HFF-Myc (cell line): ENCODE data around the gene GMCL2.

Source experiments
- DNase-seq: peaks from one replicate; pipeline ENCODE4 v3.0.0-alpha.2; 2011; ENCODE audit warnings: low read depth; ENCODE audit errors: extremely low read depth
- H3K4me3 ChIP-seq: replicated peaks from 2 replicates; pipeline ENCODE4 v1.5.1; 2011; ENCODE audit warnings: low read depth, mild to moderate bottlenecking, control low read depth, low read length
- TF ChIP-seq, protein P1 (sequence below): IDR thresholded peaks from 2 replicates; pipeline ENCODE4 v1.5.1; 2012; ENCODE audit warnings: mild to moderate bottlenecking, low read depth, low read length, control low read depth; ENCODE audit errors: missing control alignments

Gene GMCL2

DNA sequence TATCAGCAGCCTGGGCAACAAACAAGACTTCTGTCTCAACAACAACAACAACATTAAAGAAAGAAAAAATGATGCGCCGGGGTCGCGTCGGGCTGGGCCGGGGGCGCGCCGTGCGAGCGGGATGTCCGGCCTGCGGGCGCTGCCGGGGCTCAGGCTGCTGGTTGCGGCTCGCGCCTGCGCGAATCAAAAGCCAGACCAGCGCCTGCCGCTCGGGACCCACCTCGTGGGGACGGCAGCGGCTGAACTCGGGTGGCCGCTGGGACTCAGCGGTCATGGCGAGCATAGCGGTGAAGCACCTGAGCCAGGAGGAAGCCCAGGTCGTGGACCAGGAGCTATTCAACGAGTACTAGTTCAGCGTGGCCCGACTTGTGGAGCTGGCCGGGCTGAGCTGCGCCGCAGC, 21.6 kb downstream of the GMCL2 start:
- no peak for DNase-seq
- H3K4me3 ChIP-seq: no peak overlapping the region
- TF ChIP-seq, protein P1, sequence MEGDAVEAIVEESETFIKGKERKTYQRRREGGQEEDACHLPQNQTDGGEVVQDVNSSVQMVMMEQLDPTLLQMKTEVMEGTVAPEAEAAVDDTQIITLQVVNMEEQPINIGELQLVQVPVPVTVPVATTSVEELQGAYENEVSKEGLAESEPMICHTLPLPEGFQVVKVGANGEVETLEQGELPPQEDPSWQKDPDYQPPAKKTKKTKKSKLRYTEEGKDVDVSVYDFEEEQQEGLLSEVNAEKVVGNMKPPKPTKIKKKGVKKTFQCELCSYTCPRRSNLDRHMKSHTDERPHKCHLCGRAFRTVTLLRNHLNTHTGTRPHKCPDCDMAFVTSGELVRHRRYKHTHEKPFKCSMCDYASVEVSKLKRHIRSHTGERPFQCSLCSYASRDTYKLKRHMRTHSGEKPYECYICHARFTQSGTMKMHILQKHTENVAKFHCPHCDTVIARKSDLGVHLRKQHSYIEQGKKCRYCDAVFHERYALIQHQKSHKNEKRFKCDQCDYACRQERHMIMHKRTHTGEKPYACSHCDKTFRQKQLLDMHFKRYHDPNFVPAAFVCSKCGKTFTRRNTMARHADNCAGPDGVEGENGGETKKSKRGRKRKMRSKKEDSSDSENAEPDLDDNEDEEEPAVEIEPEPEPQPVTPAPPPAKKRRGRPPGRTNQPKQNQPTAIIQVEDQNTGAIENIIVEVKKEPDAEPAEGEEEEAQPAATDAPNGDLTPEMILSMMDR: no peak

DNA sequence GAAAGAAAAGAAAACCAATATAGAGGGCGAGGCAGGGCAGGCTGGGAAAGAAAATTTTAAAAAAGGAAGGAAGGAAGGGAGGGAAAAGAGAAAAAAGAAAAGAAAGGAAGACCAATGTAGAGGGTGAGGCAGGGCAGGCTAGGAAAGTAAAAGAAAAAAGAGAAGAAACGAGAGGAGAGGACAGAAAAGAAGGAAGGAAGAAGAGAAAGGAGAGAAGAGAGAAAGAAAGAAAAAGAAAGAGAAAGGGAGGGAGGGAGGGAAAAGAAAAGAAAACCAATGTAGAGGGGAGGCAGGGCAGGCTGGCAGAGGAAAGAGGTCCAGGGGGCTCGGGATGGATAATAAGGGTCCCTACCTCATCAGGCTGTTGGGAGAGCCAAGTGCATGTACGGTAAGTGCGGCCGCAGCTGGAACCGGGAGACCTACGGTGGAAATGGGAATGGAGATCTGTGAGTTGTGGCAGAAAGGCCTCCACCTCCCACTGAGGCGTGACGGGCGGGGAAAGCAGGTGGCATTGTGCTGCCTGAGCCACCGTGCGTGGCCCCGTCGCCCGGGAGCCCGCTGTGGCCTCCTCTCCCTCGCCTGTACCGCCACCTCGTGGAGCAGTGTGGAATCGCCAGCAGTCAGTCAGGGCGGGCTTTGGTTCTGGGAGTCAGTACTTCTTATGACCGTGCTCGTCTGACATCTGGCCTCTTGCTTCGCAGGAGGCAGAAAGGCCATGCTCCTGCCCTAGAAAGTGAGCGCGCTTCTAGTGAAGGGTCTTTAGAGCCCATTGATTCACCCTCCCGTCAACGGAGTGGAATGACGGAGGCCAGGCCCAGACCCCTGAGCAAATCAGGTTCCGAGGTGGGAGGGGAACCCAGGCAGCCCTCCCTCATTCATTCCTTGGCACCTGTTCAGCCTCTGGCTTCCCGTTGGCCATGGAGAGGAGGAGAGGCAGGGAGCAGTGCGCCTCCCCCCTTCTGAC, 23.1 kb downstream of the GMCL2 start:
- peak; percentile 40 for DNase-seq
- TF ChIP-seq, protein P1: peak; percentile 99
- H3K4me3 ChIP-seq: no peak overlapping the region

DNA sequence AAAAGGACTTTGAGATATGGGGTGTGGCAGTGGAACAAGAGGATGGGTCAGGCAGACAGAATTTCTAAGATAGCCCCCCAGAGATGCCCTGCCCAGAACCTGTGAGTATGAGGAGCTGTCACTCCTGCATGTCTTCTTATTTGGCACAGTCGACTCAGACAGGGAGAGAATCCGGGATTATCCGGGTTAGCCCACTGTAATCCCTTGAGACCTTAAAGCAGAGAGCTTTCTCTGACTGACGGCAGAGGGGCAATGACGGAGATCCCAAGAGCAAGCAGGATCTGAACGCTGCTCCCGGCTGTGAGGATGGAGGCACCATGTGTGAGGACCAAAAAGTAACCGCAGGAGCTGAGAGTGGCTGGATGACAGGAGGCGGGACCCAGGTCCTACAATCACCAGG, 24.7 kb downstream of the GMCL2 start:
- DNase-seq: no peak
- TF ChIP-seq, protein P1: no peak

DNA sequence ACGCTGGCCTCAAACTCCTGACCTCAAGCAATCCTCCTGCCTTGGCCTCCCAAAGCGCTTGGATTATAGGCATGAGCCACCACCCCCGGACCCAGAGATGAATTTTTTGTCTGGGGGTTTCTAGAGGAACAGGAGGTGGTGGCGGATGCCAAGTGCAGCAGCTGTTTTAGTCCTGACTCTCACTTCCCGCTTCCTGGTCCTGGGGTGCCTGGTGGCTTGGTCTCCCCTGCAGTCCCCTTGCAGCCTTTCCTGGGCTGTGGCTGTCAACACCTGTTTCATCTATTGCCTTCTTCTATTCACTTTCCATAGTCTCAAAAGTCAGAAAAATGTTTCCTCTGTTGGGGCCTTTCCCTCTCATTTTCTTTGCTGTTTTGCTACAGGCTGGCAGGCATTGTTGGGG, 27.0 kb downstream of the GMCL2 start:
- no peak for DNase-seq
- TF ChIP-seq, protein P1: no peak
- H3K4me3 ChIP-seq: no peak overlapping the region

More for the DNA sequence above, 24.7 kb downstream of the GMCL2 start:
- no peak overlapping the region for H3K4me3 ChIP-seq

DNA sequence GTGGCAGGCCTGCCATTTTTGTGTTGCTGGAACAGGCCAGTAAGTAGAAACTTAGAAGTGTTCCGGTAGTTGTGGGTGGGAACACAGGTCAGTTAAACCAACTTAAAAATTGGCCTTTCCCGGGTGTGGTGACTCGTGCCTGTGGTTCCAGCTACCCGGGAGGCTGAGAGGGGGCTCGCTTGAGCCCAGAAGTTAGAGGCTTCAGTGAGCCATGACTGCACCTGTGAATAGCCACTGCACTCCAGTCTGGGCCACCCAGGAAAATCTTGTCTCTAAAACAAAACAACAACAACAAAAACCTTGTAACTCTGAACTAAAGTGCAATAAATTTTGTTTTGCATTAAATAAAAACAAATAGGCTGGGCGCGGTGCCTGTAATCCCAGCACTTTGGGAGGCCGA, 32.1 kb downstream of the GMCL2 start:
- DNase-seq: no peak
- TF ChIP-seq, protein P1: no peak
- no peak overlapping the region for H3K4me3 ChIP-seq

DNA sequence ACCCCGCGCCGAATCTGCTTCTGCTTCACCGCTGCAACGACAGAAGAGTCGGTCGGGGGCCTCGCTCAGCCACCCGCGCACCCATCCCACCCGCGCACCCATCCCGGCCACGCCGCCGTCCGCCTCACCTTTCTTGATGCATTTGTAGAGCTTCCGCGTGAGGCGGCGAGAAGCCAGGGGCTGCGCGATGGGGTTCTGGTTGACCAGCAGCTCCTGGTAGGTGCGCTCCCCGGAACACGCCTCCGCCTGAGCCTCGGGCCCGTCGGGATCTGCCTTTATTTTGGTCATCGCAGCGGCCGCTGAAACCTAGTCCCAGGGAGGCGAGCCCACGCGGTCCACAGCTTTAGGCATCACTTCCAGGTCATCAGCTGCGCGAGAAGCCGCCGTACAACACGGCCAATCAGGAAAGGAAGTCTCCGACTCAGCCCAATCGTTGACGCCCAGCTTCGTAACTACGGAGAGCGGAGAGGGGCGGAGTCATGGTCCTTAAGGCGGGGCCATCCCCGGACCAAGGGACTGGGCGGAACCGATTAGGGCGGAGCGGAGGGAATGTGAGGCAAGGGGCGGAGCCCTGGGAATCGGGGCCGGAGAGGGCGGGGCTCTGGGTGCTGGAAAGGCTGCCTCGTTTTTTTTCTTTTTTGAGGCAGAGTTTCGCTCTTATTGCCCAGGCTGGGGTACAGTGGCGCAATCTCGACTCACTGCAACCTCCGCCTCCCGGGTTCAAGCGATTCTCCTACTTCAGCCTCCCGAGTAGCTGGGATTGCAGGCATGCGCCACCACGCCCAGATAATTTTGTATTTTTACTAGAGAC, 33.4 kb downstream of the GMCL2 start, which contains the start of gene NHP2:
NHP2 (minus strand) TSS at position 356 of the 811 bp plus-strand sequence; CDS start at position 288, 68 bp downstream.
- peak; percentile 98 for DNase-seq
- TF ChIP-seq, protein P1: no peak
- peak within 1 kb of the TSS; percentile 98 for H3K4me3 ChIP-seq
